ENCODE measurements around the gene INTS13. TPM values are rescaled to one million over a fixed set of nuclear protein-coding genes. Genes with fewer than 3 reads are reported as not detected.

The INTS13 gene
- total and polyA plus RNA-seq, 4 donors, result 6.6 to 19.7 (median 10.2) TPM

DNA sequence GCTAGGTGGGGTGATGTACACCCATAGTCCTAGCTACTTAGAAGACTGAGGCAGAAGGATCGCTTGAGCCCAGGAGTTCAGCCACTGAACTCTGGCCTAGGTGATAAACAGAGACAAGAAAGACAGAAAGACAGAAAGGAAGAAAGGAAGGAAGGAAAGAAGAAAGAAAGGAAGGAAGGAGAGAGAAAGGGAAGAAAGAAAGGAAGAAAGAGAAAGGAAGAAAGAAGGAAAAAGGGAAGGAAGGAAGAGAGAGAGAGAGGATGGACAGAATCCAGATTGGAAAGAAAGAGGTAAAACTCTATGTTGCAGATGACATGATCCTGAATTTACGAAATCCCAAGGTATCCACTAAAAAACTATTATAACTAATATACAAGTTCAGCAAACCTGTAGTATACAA, 8.2 kb downstream of the INTS13 start:
- DNase-seq (ENCODE audit: low spot score), result no peak
- no peak overlapping the region for H3K4me3 ChIP-seq (ENCODE audit: low read depth in 1 of 3, low read length in 3 of 3)
- TF ChIP-seq RAD21 (IDR thresholded peaks at IDR 0.05) (no peak), HNF4G (IDR thresholded peaks at IDR 0.05) (no peak), FOXA1 (IDR thresholded peaks at IDR 0.05) (no peak), TAF1 (conservative IDR thresholded peaks at IDR 0.05) (no peak), YY1 (IDR thresholded peaks at IDR 0.05) (no peak), EGR1 (IDR thresholded peaks at IDR 0.05; ENCODE audit: low read depth in 2 of 2) (no peak), FOXA2 (IDR thresholded peaks at IDR 0.05) (no peak), SP1 (IDR thresholded peaks at IDR 0.05) (no peak), HNF4A (conservative IDR thresholded peaks at IDR 0.05) (no peak), NR2F2 (IDR thresholded peaks at IDR 0.05) (no peak)
- TF ChIP-seq, protein P1, sequence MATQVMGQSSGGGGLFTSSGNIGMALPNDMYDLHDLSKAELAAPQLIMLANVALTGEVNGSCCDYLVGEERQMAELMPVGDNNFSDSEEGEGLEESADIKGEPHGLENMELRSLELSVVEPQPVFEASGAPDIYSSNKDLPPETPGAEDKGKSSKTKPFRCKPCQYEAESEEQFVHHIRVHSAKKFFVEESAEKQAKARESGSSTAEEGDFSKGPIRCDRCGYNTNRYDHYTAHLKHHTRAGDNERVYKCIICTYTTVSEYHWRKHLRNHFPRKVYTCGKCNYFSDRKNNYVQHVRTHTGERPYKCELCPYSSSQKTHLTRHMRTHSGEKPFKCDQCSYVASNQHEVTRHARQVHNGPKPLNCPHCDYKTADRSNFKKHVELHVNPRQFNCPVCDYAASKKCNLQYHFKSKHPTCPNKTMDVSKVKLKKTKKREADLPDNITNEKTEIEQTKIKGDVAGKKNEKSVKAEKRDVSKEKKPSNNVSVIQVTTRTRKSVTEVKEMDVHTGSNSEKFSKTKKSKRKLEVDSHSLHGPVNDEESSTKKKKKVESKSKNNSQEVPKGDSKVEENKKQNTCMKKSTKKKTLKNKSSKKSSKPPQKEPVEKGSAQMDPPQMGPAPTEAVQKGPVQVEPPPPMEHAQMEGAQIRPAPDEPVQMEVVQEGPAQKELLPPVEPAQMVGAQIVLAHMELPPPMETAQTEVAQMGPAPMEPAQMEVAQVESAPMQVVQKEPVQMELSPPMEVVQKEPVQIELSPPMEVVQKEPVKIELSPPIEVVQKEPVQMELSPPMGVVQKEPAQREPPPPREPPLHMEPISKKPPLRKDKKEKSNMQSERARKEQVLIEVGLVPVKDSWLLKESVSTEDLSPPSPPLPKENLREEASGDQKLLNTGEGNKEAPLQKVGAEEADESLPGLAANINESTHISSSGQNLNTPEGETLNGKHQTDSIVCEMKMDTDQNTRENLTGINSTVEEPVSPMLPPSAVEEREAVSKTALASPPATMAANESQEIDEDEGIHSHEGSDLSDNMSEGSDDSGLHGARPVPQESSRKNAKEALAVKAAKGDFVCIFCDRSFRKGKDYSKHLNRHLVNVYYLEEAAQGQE (IDR thresholded peaks at IDR 0.05), result no peak
- H3K27ac ChIP-seq (ENCODE audit: low read depth in 1 of 2, low read length in 2 of 2), result no peak overlapping the region
- no peaks in the 10 kb centered on the region for H3K27me3 ChIP-seq (ENCODE audit: control insufficient read depth in 4 of 4, insufficient read depth in 4 of 4, low read length in 3 of 4)
- H3K36me3 ChIP-seq (ENCODE audit: control insufficient read depth in 4 of 4, insufficient read depth in 3 of 4, low read depth in 1 of 4, low read length in 3 of 4), result peaks cover 1 to 20% (median 14%) of the 10 kb centered on the region in 4 donors
- H3K9ac ChIP-seq (ENCODE audit: low read depth in 1 of 2, low read length in 2 of 2), result no peak overlapping the region
- H3K4me1 ChIP-seq (ENCODE audit: control insufficient read depth in 4 of 4, insufficient read depth in 4 of 4, low read length in 3 of 4), result no peaks in the 10 kb centered on the region
- WGBS, result 96% methylated on average over 2 of the region's 2 CpGs
- no peaks in the 10 kb centered on the region for H3K9me3 ChIP-seq (ENCODE audit: control insufficient read depth in 4 of 4, low read length in 3 of 4)

- WGBS, result 98% methylated on average over 5 of the region's 5 CpGs
- Histone ChIP-seq H3K36me3 (ENCODE audit: control insufficient read depth in 4 of 4, insufficient read depth in 3 of 4, low read depth in 1 of 4, low read length in 3 of 4) (peaks cover 1 to 24% (median 14%) of the 10 kb centered on the region in 4 donors), H3K4me3 (ENCODE audit: low read depth in 1 of 3, low read length in 3 of 3) (no peak overlapping the region)
Measured at GRCh38 chr12:26928661-26929060, 9.1 kb downstream of the INTS13 start.

More at GRCh38 chr12:26928661-26929060, 9.1 kb downstream of the INTS13 start:
- H3K27me3 ChIP-seq (ENCODE audit: control insufficient read depth in 4 of 4, insufficient read depth in 4 of 4, low read length in 3 of 4), result no peaks in the 10 kb centered on the region
- no peaks in the 10 kb centered on the region for H3K4me1 ChIP-seq (ENCODE audit: control insufficient read depth in 4 of 4, insufficient read depth in 4 of 4, low read length in 3 of 4)
- no peaks in the 10 kb centered on the region for H3K9me3 ChIP-seq (ENCODE audit: control insufficient read depth in 4 of 4, low read length in 3 of 4)
- no peak overlapping the region for H3K27ac ChIP-seq (ENCODE audit: low read depth in 1 of 2, low read length in 2 of 2)
- TF ChIP-seq RAD21 (IDR thresholded peaks at IDR 0.05) (no peak), YY1 (IDR thresholded peaks at IDR 0.05) (no peak), RXRA (IDR thresholded peaks at IDR 0.05) (no peak), MAX (IDR thresholded peaks at IDR 0.05) (no peak), ZBTB33 (IDR thresholded peaks at IDR 0.05) (no peak), JUND (IDR thresholded peaks at IDR 0.05) (no peak), TAF1 (conservative IDR thresholded peaks at IDR 0.05) (no peak), GABPA (IDR thresholded peaks at IDR 0.05 in 1 of 2, conservative IDR thresholded peaks at IDR 0.05 in 1 of 2) (no peak)
- H3K9ac ChIP-seq (ENCODE audit: low read depth in 1 of 2, low read length in 2 of 2), result no peak overlapping the region
- no peak for DNase-seq (ENCODE audit: low spot score)

Data from liver (tissue), 9 donors.